SH-SY5Y (cell line): ENCODE results near the gene WDFY1.

Experiments
- GATA2 ChIP-seq: IDR thresholded peaks from 2 replicates; pipeline ENCODE4 v1.6.1; 2011; ENCODE audit warnings: mild to moderate bottlenecking, low read depth, low read length
- GATA3 ChIP-seq: IDR thresholded peaks from 2 replicates; pipeline ENCODE4 v1.6.1; 2011; ENCODE audit warnings: low read depth, mild to moderate bottlenecking, low read length, moderate library complexity

DNA sequence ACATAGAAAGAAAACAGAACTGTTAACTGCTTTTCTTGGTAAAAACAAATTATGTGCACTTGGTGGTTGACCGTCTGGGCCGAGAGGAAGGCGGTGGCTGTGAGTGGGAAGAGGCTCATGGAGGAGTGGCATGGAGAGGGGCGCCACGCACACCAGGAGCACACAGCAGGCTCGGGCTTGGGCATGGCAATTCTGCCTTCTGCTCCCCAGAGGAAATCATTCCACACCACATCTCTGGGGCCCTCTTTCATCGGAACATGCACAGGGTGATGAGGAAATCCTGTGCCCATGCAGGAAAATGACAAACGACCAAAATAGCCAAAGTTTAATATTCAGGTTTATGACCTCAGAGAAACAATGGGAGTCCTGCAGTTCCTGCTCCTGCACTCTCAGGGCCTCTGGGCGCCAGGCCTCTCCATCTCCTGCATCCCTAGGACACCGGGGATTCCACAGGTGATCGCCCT, 26.4 kb downstream of the WDFY1 start:
- TF ChIP-seq GATA2, result no peak
- no peak for TF ChIP-seq GATA3
